ENCODE measurements around the gene ZNF142. TPM values are rescaled to one million over a fixed set of nuclear protein-coding genes. Genes with fewer than 3 reads are reported as not detected.

Gene ZNF142
- total RNA-seq, 1 experiment from 2014 or later = 35.5 TPM

GRCh38 chr2:218671654-218672566 lies 12.5 kb upstream of the ZNF142 start, which contains the start of the genes RNF25 and STK36:
RNF25 (minus strand) TSS chr2:218672002; CDS start chr2:218671970, 32 bp downstream.
STK36 (plus strand) TSS chr2:218672086; CDS start chr2:218672830, 744 bp downstream.
- ATAC-seq = peak; percentile 91
- Histone ChIP-seq H2AFZ (ENCODE audit: low read length) (peak within 1 kb of the TSS; percentile 97), H3K79me2 (ENCODE audit: low read length) (peaks cover 42% of the 10 kb centered on the region), H3K4me2 (ENCODE audit: low read length) (peak within 1 kb of the TSS; percentile 95), H3K9ac (ENCODE audit: low read length) (peak within 1 kb of the TSS; percentile 88), H3K27ac (ENCODE audit: low read length) (peak within 1 kb of the TSS; percentile 47), H4K20me1 (ENCODE audit: low read length) (no peaks in the 10 kb centered on the region), H3F3A (ENCODE audit: low read length, unreplicated experiment) (no peaks in the 10 kb centered on the region), H3K9me3 (ENCODE audit: low read length) (no peaks in the 10 kb centered on the region), H3K9me2 (replicated peaks; ENCODE audit: low read length) (no peaks in the 10 kb centered on the region), H3K36me3 (ENCODE audit: low read depth, low read length) (peaks cover 8% of the 10 kb centered on the region), H3K4me1 (ENCODE audit: insufficient read depth, low read length) (peaks cover 12% of the 10 kb centered on the region), H3K27me3 (ENCODE audit: low read length) (no peaks in the 10 kb centered on the region), H3K4me3 (ENCODE audit: low read length) (peak within 1 kb of the TSS; percentile 81)
- no TSS peak for BruUV-seq (replicated peaks)
- ChIA-PET CTCF (interaction anchor here (0.6 kb wide), 3 partner anchors 12 to 227 kb away, joined by 3 to 4 read pairs (median 3); partner anchors contain the start of genes BCS1L and ZNF142), POLR2A (ENCODE audit: unreplicated experiment) (interaction anchor here (0.6 to 1.1 kb wide), 4 partner anchors 11 to 178 kb away, joined by 3 to 36 read pairs (median 7); partner anchors contain the start of genes BCS1L and ZNF142)
- intact Hi-C loops (cut with micrococcal nuclease) = loop anchor here (1.0 kb wide), 1 partner anchor 13 kb away; the partner anchor contains the start of genes BCS1L and ZNF142
- TF ChIP-seq, protein P1, sequence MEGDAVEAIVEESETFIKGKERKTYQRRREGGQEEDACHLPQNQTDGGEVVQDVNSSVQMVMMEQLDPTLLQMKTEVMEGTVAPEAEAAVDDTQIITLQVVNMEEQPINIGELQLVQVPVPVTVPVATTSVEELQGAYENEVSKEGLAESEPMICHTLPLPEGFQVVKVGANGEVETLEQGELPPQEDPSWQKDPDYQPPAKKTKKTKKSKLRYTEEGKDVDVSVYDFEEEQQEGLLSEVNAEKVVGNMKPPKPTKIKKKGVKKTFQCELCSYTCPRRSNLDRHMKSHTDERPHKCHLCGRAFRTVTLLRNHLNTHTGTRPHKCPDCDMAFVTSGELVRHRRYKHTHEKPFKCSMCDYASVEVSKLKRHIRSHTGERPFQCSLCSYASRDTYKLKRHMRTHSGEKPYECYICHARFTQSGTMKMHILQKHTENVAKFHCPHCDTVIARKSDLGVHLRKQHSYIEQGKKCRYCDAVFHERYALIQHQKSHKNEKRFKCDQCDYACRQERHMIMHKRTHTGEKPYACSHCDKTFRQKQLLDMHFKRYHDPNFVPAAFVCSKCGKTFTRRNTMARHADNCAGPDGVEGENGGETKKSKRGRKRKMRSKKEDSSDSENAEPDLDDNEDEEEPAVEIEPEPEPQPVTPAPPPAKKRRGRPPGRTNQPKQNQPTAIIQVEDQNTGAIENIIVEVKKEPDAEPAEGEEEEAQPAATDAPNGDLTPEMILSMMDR (conservative IDR thresholded peaks at IDR 0.05; ENCODE audit: low read depth, low read length) = no peak
- TF ChIP-seq EZH2 (IDR thresholded peaks at IDR 0.05; ENCODE audit: low read length, unreplicated experiment) = no peak
- TF ChIP-seq EZH2phosphoT487 (IDR thresholded peaks at IDR 0.05; ENCODE audit: borderline replicate concordance, low read length) = no peak
- DNase-seq = peak; percentile 91

DNA sequence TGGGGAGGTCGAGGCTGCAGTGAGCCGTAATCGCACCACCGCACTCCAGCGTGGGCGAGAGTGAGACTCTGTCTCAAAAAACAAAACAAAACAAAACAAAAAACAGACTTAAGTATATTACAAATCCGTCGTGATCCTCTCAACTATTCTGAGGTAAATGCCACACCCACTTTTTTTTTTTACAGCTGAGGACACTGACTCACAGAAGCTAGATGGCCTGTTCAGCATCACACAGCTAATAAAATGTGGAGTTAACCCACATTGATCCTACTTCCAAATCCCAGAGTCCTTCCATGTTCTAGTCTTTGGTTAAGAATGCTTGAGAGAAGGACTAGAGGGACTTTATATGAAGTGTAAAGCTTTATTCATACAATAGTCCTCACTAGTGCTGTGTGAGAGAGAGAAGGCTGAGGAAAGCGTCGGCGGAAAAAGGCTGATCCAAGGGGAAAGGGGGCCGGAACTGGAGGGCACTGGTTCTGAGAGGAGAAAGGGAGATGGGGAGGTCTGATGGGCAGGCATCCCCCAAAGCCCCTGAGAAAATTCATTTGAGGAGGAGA lies 11.8 kb upstream of the ZNF142 start:
- CTCF ChIA-PET = interaction anchor here (0.6 kb wide), 2 partner anchors 186 to 227 kb away, joined by 3 read pairs; no protein-coding TSS in a partner anchor
- BruUV-seq (replicated peaks) = TSS peak; percentile 85

More for the DNA sequence above, 11.8 kb upstream of the ZNF142 start:
- ATAC-seq = peak; percentile 45
- DNase-seq = peak; percentile 72
- Histone ChIP-seq H3K4me1 (ENCODE audit: insufficient read depth, low read length) (peaks cover 12% of the 10 kb centered on the region), H3K36me3 (ENCODE audit: low read depth, low read length) (peaks cover 8% of the 10 kb centered on the region), H2AFZ (ENCODE audit: low read length) (peak overlapping the region; percentile 97), H3K79me2 (ENCODE audit: low read length) (peaks cover 42% of the 10 kb centered on the region), H3K27me3 (ENCODE audit: low read length) (no peaks in the 10 kb centered on the region), H4K20me1 (ENCODE audit: low read length) (no peaks in the 10 kb centered on the region), H3K4me3 (ENCODE audit: low read length) (peak overlapping the region; percentile 81), H3F3A (ENCODE audit: low read length, unreplicated experiment) (no peaks in the 10 kb centered on the region), H3K9me3 (ENCODE audit: low read length) (no peaks in the 10 kb centered on the region), H3K4me2 (ENCODE audit: low read length) (peak overlapping the region; percentile 95), H3K9me2 (replicated peaks; ENCODE audit: low read length) (no peaks in the 10 kb centered on the region), H3K27ac (ENCODE audit: low read length) (peak overlapping the region; percentile 47), H3K9ac (ENCODE audit: low read length) (peak overlapping the region; percentile 88)
- intact Hi-C loops (cut with micrococcal nuclease) = no loop called here
- TF ChIP-seq EZH2phosphoT487 (IDR thresholded peaks at IDR 0.05; ENCODE audit: borderline replicate concordance, low read length) (no peak), EZH2 (IDR thresholded peaks at IDR 0.05; ENCODE audit: low read length, unreplicated experiment) (no peak)
- TF ChIP-seq, protein P1 (conservative IDR thresholded peaks at IDR 0.05; ENCODE audit: low read depth, low read length) = no peak
- POLR2A ChIA-PET (ENCODE audit: unreplicated experiment) = interaction anchor here (0.6 to 1.1 kb wide), 3 partner anchors 10 to 39 kb away, joined by 5 to 36 read pairs (median 9); partner anchors contain the start of genes BCS1L and ZNF142
